Neural progenitor cell (in vitro differentiated cells): ENCODE measurements around the gene MAST2.

Experiments
- CTCF ChIP-seq: fragments of 200-600 bp; sonication (generic); IDR thresholded peaks from 2 replicates; pipeline ENCODE4 v1.5.1; 2017; ENCODE audit warnings: antibody characterized with exemption, mild to moderate bottlenecking
- EZH2 ChIP-seq: fragments of 200-600 bp; sonication (generic); IDR thresholded peaks from 2 replicates; pipeline ENCODE4 v1.6.1; 2017; ENCODE audit warnings: antibody characterized with exemption, mild to moderate bottlenecking, moderate library complexity
- EZH2phosphoT487 ChIP-seq: fragments of 200-600 bp; sonication (generic); IDR thresholded peaks from 2 replicates; pipeline ENCODE4 v1.6.1; 2017; ENCODE audit warnings: antibody characterized with exemption

DNA sequence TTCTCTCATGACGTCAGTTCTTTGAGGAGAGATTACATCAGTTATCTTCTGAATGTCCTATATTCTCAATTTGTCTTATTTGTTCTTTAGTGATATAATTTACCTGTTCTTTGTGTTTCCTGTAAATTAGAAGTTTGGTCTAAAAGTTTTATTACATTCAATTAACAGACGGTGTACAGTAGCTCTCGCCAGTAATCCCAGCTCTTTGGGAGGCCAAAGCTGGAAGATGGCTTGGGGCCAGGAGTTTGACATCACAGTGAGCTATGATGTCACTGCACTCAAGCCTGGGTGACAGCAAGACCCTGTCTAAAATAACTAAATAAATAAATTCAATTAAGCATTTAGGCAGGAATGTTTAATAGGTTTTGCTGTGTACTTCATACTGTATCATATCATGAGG is 27.6 kb upstream of the MAST2 start:
- TF ChIP-seq CTCF: no peak
- no peak for TF ChIP-seq EZH2
- no peak for TF ChIP-seq EZH2phosphoT487
